OCI-LY1 (cell line): ENCODE measurements around the gene PRPF31.
A peak's percentile ranks its signal among the peaks of the same experiment; 100 is the strongest.

Source experiments
- H2AFZ ChIP-seq: fragments of 200-600 bp; sonication (generic), shearing (Covaris generic); 2 replicates; pipeline ENCODE4 v1.6.0; 2014; ENCODE audit warnings: antibody characterized with exemption, mild to moderate bottlenecking, low read length
- H3F3A ChIP-seq: fragments of 200-600 bp; sonication (generic), shearing (Covaris generic); 2 replicates; pipeline ENCODE4 v1.6.0; 2014; ENCODE audit warnings: mild to moderate bottlenecking, antibody characterized with exemption, low read length, moderate library complexity; ENCODE audit not compliant: insufficient read depth
- H3K27ac ChIP-seq: fragments of 200-600 bp; sonication (generic); 2 replicates; pipeline ENCODE4 v1.5.1; 2014; ENCODE audit warnings: low read length, mixed run types, mild to moderate bottlenecking, low read depth; ENCODE audit not compliant: poor library complexity, severe bottlenecking
- H3K27me3 ChIP-seq: fragments of 200-600 bp; sonication (generic); 2 replicates; pipeline ENCODE4 v1.6.0; 2014; ENCODE audit warnings: antibody characterized with exemption, mild to moderate bottlenecking, low read length, moderate library complexity; ENCODE audit not compliant: insufficient read depth
- H3K36me3 ChIP-seq: fragments of 200-600 bp; sonication (generic); 2 replicates; pipeline ENCODE4 v1.6.1; 2014; ENCODE audit warnings: mild to moderate bottlenecking, antibody characterized with exemption, low read length, moderate library complexity, mixed read lengths; ENCODE audit not compliant: insufficient read depth
- H3K4me1 ChIP-seq: fragments of 200-600 bp; sonication (generic); 2 replicates; pipeline ENCODE4 v1.5.1; 2014; ENCODE audit warnings: mild to moderate bottlenecking, low read length, moderate library complexity; ENCODE audit not compliant: insufficient read depth, severe bottlenecking
- H3K4me2 ChIP-seq: fragments of 200-600 bp; sonication (generic), shearing (Covaris generic); 2 replicates; pipeline ENCODE4 v1.6.1; 2014; ENCODE audit warnings: low read length
- H3K4me3 ChIP-seq: fragments of 200-600 bp; sonication (generic); 2 replicates; pipeline ENCODE4 v1.5.1; 2014; ENCODE audit warnings: low read length, low read depth, mild to moderate bottlenecking, mixed read lengths; ENCODE audit not compliant: poor library complexity, severe bottlenecking
- H3K79me2 ChIP-seq: fragments of 200-600 bp; shearing (Covaris generic); 2 replicates; pipeline ENCODE4 v1.6.1; 2016; ENCODE audit warnings: mixed run types, low read length, mixed read lengths; ENCODE audit not compliant: insufficient read depth
- H3K9ac ChIP-seq: fragments of 200-600 bp; sonication (generic), shearing (Covaris generic); 2 replicates; pipeline ENCODE4 v1.6.1; 2014; ENCODE audit warnings: mild to moderate bottlenecking, low read length, mixed read lengths
- H3K9me2 ChIP-seq: fragments of 200-600 bp; sonication (generic), shearing (Covaris generic); 2 replicates; pipeline ENCODE4 v1.6.1; 2014; ENCODE audit warnings: low read depth, mild to moderate bottlenecking, low read length, mixed read lengths
- H3K9me3 ChIP-seq: fragments of 200-600 bp; shearing (Covaris generic); 2 replicates; pipeline ENCODE4 v1.6.1; 2014; ENCODE audit warnings: low read length, mixed read lengths
- H4K20me1 ChIP-seq: fragments of 200-600 bp; sonication (generic), shearing (Covaris generic); 2 replicates; pipeline ENCODE4 v1.6.0; 2016; ENCODE audit warnings: mild to moderate bottlenecking, low read length; ENCODE audit not compliant: insufficient read depth
- EZH2 ChIP-seq: fragments of 200-600 bp; sonication (generic), shearing (Covaris generic); IDR thresholded peaks from 2 replicates; pipeline ENCODE4 v1.8.0; 2017; ENCODE audit warnings: borderline replicate concordance, mixed run types, mild to moderate bottlenecking, antibody characterized with exemption, low read length, moderate library complexity, mixed read lengths
- TF ChIP-seq, protein P1 (sequence below): fragments of 200-600 bp; sonication (generic), shearing (Covaris generic); IDR thresholded peaks from 2 replicates; pipeline ENCODE4 v1.5.1; 2017; ENCODE audit warnings: mild to moderate bottlenecking, antibody characterized with exemption, low read length, moderate library complexity, mixed read lengths

PRPF31 gene

DNA sequence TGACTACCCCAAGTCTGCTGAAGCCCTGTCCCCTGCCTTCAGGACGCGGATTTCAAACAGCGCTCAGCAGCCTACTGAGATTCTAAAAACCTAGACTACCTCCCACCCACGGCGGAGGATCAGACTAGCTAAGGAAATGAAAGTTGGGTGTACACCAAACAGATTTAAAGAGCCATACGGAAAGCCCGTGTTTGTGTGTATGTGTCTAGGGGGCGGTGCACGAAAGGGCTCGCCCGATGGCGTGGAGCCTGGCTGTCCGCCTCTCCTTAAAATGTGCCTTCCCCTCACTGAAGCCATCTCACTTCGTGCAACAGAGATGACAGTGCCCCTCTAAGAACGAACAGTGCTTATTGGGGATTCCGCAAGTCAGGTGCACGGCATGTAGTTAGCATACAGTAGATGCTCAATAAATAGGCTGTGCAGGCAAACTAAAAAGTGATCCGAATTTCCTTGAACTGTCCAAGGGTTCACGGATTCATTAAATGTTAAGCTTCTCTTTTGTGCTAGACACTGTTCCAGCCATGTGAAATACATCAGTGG is 43.3 kb downstream of the PRPF31 start:
- Histone ChIP-seq H3K4me2 (peak overlapping the region; percentile 92), H3K9ac (peak overlapping the region; percentile 64), H3K36me3 (peaks cover 38% of the 10 kb centered on the region)

DNA sequence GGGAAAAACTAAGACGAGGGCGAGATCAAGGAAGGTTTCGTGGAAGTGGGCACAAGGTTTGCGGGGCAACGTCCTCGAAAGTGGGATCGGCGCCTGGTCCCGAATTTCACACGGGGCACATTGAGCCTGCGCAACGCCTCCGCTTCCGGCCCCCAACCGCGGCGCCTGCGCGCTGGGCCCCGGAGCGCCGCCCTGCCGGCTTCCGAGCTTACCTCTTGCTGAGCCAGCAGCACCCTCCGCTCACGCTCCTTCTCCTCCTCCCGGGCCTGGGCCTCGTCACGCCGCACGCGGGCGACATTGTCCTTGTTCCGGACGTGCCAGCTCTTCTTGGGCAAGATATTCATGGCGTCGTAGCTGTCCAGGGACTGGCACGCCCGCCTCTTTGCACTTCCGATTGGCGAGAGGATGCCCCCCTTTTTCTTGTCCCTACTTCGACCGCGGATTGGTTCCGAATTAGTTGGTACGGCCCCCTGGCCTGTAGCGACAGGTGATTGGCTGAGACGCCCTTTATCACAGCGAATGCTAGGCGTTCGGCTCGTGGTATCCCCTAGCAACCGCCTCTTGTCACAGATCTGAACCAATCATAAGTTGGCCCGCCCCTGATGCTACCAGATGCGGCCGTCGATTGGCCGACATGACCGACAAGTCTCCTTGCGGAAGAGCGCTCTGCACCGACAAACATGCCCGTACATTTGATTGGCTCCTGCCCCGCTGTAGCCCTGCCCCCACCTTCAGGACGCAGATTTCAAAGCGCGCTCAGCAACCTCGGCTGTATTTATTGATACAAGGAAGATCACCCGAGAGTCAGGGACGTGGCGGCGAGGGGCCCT is 44.0 kb downstream of the PRPF31 start, which contains the start of gene LENG1:
TSS of gene LENG1 (minus strand) at position 370 of the 830 bp plus-strand sequence. CDS start at position 344, 26 bp downstream.
- Histone ChIP-seq H3K27ac (peak within 1 kb of the TSS; percentile 80), H3K9me2 (no peaks in the 10 kb centered on the region), H3K36me3 (peaks cover 31% of the 10 kb centered on the region), H3K4me1 (peaks cover 28% of the 10 kb centered on the region), H3K9me3 (no peaks in the 10 kb centered on the region), H3K79me2 (no peaks in the 10 kb centered on the region), H3K27me3 (no peaks in the 10 kb centered on the region), H4K20me1 (no peaks in the 10 kb centered on the region), H3F3A (no peaks in the 10 kb centered on the region), H3K4me2 (peak within 1 kb of the TSS; percentile 92), H2AFZ (no peak within 1 kb of the TSS), H3K4me3 (peak within 1 kb of the TSS; percentile 69), H3K9ac (peak within 1 kb of the TSS; percentile 73)
- no peak for TF ChIP-seq EZH2
- TF ChIP-seq, protein P1, sequence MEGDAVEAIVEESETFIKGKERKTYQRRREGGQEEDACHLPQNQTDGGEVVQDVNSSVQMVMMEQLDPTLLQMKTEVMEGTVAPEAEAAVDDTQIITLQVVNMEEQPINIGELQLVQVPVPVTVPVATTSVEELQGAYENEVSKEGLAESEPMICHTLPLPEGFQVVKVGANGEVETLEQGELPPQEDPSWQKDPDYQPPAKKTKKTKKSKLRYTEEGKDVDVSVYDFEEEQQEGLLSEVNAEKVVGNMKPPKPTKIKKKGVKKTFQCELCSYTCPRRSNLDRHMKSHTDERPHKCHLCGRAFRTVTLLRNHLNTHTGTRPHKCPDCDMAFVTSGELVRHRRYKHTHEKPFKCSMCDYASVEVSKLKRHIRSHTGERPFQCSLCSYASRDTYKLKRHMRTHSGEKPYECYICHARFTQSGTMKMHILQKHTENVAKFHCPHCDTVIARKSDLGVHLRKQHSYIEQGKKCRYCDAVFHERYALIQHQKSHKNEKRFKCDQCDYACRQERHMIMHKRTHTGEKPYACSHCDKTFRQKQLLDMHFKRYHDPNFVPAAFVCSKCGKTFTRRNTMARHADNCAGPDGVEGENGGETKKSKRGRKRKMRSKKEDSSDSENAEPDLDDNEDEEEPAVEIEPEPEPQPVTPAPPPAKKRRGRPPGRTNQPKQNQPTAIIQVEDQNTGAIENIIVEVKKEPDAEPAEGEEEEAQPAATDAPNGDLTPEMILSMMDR = peak; percentile 28; the same call in 1 of the 2 replicates

More for the DNA sequence above, 43.3 kb downstream of the PRPF31 start:
- peaks cover 28% of the 10 kb centered on the region for H3K4me1 ChIP-seq
- H3K27me3 ChIP-seq = no peaks in the 10 kb centered on the region
- H3K4me3 ChIP-seq = peak overlapping the region; percentile 69
- TF ChIP-seq, protein P1 = no peak
- no peak for TF ChIP-seq EZH2
- no peaks in the 10 kb centered on the region for H3K79me2 ChIP-seq
- H2AFZ ChIP-seq = no peak overlapping the region
- no peaks in the 10 kb centered on the region for H3K9me2 ChIP-seq
- no peaks in the 10 kb centered on the region for H4K20me1 ChIP-seq
- peak overlapping the region; percentile 80 for H3K27ac ChIP-seq
- H3K9me3 ChIP-seq = no peaks in the 10 kb centered on the region
- H3F3A ChIP-seq = no peaks in the 10 kb centered on the region

DNA sequence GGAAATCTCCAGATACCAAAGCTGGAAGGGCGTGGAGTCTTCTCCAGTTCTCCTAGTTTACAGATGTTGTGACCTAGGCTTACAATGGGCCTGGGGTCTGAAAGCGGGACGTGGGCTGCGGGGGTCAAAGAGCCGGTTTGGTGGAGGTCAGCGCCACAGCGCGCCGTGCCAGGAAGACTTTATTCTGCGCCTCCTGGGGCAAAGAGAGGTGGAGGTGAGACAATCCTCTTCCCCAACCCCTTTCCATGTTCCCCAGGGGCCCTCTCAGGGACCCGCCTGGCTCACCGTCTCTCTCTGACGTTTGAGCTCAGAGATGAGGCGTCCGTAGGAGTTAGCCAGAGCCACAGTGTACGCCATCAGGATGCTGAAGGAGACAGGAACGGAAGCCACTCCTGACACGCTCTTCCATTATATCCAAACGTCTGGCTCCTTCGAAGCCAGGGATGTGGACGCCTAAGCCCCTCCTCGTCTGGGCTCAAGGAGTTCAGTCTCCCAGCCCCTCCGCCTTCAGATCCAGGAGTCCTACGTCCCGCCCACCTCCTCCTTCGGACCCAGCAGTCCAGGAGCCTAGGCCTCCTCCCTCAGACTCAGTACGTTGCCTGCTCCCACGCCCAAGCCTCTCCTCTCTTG is 44.7 kb downstream of the PRPF31 start:
- H3K9ac ChIP-seq = peak overlapping the region; percentile 73
- H3K36me3 ChIP-seq = peaks cover 24% of the 10 kb centered on the region
- H3K4me2 ChIP-seq = peak overlapping the region; percentile 74
- H2AFZ ChIP-seq = no peak overlapping the region
- peak overlapping the region; percentile 41 for H3K27ac ChIP-seq
- no peaks in the 10 kb centered on the region for H3K9me3 ChIP-seq
- no peaks in the 10 kb centered on the region for H3F3A ChIP-seq
- H3K27me3 ChIP-seq = no peaks in the 10 kb centered on the region
- H3K4me3 ChIP-seq = peak overlapping the region; percentile 69
- no peaks in the 10 kb centered on the region for H4K20me1 ChIP-seq
- TF ChIP-seq, protein P1 = no peak
- TF ChIP-seq EZH2 = no peak
- H3K79me2 ChIP-seq = no peaks in the 10 kb centered on the region
- H3K9me2 ChIP-seq = no peaks in the 10 kb centered on the region
- peaks cover 28% of the 10 kb centered on the region for H3K4me1 ChIP-seq
